ENCODE data around the gene LPCAT3.

DNA sequence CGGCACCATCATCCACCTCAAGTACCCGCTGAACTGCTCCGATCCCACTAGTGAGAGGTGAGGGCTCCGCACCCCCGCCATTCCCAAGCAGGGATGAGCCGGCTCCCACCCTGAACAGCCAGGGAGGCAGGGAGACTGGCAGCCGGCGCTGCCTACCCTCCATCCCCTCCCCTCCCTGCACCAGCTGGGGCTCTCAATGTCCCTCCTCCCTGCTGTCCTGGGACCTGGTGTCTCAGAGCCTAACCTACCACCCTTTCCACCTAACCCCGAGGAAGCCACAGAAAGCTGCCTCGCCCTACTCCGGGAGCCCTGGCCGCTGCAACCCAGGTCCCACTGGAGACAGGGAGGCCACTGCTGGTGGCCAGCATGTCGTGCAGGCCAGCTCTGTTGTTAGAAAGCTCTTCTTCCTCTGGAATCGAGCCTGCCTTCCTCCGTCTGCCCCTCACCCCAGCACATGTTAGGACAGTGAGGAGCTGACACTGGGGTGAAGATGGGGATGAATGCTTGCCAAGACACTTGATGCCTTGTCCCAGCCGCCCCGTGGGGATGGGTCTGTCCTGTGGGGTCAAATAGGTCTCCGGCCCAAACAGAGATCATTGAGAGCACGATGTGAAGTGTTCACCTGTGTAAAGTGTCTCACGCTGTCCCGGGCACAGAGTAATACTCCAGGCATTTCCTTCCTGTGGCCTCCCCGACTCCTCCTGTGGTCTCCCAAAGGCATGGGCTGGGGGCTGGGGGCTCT is 66.0 kb downstream of the LPCAT3 start:
- TF ChIP-seq YY1 (tag by site-specific recombination; IDR thresholded peaks at IDR 0.05) (no peak), ZNF292 (tag by site-specific recombination; IDR thresholded peaks at IDR 0.05; ENCODE audit: borderline replicate concordance, low read depth) (no peak), ZNF776 (tag by site-specific recombination; IDR thresholded peaks at IDR 0.05; ENCODE audit: borderline replicate concordance) (no peak), ZNF626 (tag by site-specific recombination; IDR thresholded peaks at IDR 0.05) (no peak), MZF1 (tag by site-specific recombination; IDR thresholded peaks at IDR 0.05; ENCODE audit: borderline replicate concordance) (no peak), SP2 (tag by site-specific recombination; IDR thresholded peaks at IDR 0.05) (no peak), ZNF529 (tag by site-specific recombination; IDR thresholded peaks at IDR 0.05; ENCODE audit: insufficient replicate concordance) (no peak), ZNF146 (tag by site-specific recombination; IDR thresholded peaks at IDR 0.05) (no peak), TCF7L2 (IDR thresholded peaks at IDR 0.05; ENCODE audit: borderline replicate concordance, low read depth, low read length) (no peak), GLI4 (tag by site-specific recombination; IDR thresholded peaks at IDR 0.05) (no peak)
- TF ChIP-seq, protein P1, sequence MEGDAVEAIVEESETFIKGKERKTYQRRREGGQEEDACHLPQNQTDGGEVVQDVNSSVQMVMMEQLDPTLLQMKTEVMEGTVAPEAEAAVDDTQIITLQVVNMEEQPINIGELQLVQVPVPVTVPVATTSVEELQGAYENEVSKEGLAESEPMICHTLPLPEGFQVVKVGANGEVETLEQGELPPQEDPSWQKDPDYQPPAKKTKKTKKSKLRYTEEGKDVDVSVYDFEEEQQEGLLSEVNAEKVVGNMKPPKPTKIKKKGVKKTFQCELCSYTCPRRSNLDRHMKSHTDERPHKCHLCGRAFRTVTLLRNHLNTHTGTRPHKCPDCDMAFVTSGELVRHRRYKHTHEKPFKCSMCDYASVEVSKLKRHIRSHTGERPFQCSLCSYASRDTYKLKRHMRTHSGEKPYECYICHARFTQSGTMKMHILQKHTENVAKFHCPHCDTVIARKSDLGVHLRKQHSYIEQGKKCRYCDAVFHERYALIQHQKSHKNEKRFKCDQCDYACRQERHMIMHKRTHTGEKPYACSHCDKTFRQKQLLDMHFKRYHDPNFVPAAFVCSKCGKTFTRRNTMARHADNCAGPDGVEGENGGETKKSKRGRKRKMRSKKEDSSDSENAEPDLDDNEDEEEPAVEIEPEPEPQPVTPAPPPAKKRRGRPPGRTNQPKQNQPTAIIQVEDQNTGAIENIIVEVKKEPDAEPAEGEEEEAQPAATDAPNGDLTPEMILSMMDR (tag by site-specific recombination; IDR thresholded peaks at IDR 0.05): no peak

Measured in HEK293 (cell line).